ENCODE results near the gene TLCD3B. TPM values are rescaled to one million over a fixed set of nuclear protein-coding genes. Genes with fewer than 3 reads are reported as not detected.
"Not testable (repeated sequence)": the region's sequence is repeated elsewhere in the genome, so short reads cannot be mapped to it uniquely, and the experiment has no call there.

Gene TLCD3B
- total and polyA plus RNA-seq, 12 donors: 0.11 to 10.6 (median 0.72) TPM; not detected in 3

- Histone ChIP-seq H3K9me3 (replicated peaks in 1 of 3) (no peaks in the 10 kb centered on the region), H3K27ac (no peak overlapping the region), H3K4me3 (no peak overlapping the region), H3K4me1 (replicated peaks in 1 of 2) (no peaks in the 10 kb centered on the region), H3K27me3 (no peaks in the 10 kb centered on the region), H3K36me3 (replicated peaks in 1 of 2) (no peaks in the 10 kb centered on the region)
- 16 to 23% (median 21%) methylated on average over 5 of the region's 5 CpGs for WGBS, 4 donors
- DNase-seq: peak in 1 of 7 donors; percentile 30
- no peak for TF ChIP-seq POLR2A (IDR thresholded peaks at IDR 0.05)
- TF ChIP-seq, protein P1, sequence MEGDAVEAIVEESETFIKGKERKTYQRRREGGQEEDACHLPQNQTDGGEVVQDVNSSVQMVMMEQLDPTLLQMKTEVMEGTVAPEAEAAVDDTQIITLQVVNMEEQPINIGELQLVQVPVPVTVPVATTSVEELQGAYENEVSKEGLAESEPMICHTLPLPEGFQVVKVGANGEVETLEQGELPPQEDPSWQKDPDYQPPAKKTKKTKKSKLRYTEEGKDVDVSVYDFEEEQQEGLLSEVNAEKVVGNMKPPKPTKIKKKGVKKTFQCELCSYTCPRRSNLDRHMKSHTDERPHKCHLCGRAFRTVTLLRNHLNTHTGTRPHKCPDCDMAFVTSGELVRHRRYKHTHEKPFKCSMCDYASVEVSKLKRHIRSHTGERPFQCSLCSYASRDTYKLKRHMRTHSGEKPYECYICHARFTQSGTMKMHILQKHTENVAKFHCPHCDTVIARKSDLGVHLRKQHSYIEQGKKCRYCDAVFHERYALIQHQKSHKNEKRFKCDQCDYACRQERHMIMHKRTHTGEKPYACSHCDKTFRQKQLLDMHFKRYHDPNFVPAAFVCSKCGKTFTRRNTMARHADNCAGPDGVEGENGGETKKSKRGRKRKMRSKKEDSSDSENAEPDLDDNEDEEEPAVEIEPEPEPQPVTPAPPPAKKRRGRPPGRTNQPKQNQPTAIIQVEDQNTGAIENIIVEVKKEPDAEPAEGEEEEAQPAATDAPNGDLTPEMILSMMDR (IDR thresholded peaks at IDR 0.05): peak in 5 of 6 experiments; percentile 17 to 57 (median 51)
- intact Hi-C loops (cut with DNase I): no loop called here
Observed at GRCh38 chr16:30041841-30042240, 10.8 kb upstream of the TLCD3B start.

DNA sequence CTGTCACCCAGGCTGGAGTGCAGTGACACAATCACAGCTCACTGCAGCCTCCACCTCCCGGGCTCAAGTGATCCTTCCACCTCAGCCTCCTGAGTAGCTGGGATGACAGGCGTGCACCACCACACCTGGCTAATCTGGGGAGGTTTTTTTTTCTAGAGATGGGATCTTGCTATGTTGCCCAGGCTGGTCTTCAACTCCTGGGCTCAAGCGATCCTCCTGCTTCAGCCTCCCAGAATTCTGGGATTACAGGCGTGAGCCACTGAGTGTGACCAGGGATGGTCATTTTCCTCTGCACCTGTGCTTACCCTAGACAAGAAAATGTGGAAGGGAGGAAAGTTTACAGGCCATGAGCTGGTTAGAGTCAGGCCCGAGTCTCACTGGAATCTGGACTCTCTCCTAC lies 9.6 kb upstream of the TLCD3B start:
- 59 to 83% (median 81%) methylated on average over 5 of the region's 5 CpGs for WGBS, 4 donors
- H3K27ac ChIP-seq; DNase-seq; intact Hi-C loops (cut with DNase I); H3K27me3 ChIP-seq; H3K4me3 ChIP-seq; H3K4me1 ChIP-seq (replicated peaks in 1 of 2); H3K36me3 ChIP-seq (replicated peaks in 1 of 2); H3K9me3 ChIP-seq (replicated peaks in 1 of 3): not testable (repeated sequence)

GRCh38 chr16:30040221-30040620 lies 9.2 kb upstream of the TLCD3B start:
- DNase-seq: no peak
- no peak overlapping the region for H3K27ac ChIP-seq
- no peaks in the 10 kb centered on the region for H3K4me1 ChIP-seq (replicated peaks in 1 of 2)
- no peaks in the 10 kb centered on the region for H3K9me3 ChIP-seq (replicated peaks in 1 of 3)
- WGBS, 4 donors: 59 to 71% (median 63%) methylated on average over 5 of the region's 5 CpGs
- no peaks in the 10 kb centered on the region for H3K36me3 ChIP-seq (replicated peaks in 1 of 2)
- TF ChIP-seq POLR2A (IDR thresholded peaks at IDR 0.05): no peak
- TF ChIP-seq, protein P1 (IDR thresholded peaks at IDR 0.05): no peak
- intact Hi-C loops (cut with DNase I): no loop called here
- H3K27me3 ChIP-seq: no peaks in the 10 kb centered on the region
- H3K4me3 ChIP-seq: no peak overlapping the region

GRCh38 chr16:30033270-30033669 lies 2.2 kb upstream of the TLCD3B start:
- H3K4me1 ChIP-seq (replicated peaks in 1 of 2): peaks cover 0 to 6% of the 10 kb centered on the region in 2 donors
- 63 to 78% (median 70%) methylated on average over 7 of the region's 7 CpGs for whole genome bisulfite sequencing, 4 donors
- no peaks in the 10 kb centered on the region for H3K36me3 ChIP-seq (replicated peaks in 1 of 2)
- no peak overlapping the region for H3K27ac ChIP-seq
- H3K4me3 ChIP-seq: no peak overlapping the region
- intact Hi-C loops (cut with DNase I): no loop called here
- H3K27me3 ChIP-seq: peaks cover 19% of the 10 kb centered on the region
- no peaks in the 10 kb centered on the region for H3K9me3 ChIP-seq (replicated peaks in 1 of 3)
- TF ChIP-seq, protein P1 (IDR thresholded peaks at IDR 0.05): no peak
- no peak for TF ChIP-seq POLR2A (IDR thresholded peaks at IDR 0.05)
- no peak for DNase-seq

GRCh38 chr16:30032083-30032819 lies 1.2 kb upstream of the TLCD3B start:
- 24 to 27% (median 25%) methylated on average over 11 to 12 of the region's 12 CpGs for WGBS, 4 donors
- no peak for TF ChIP-seq POLR2A (IDR thresholded peaks at IDR 0.05)
- TF ChIP-seq, protein P1 (IDR thresholded peaks at IDR 0.05): peak; percentile 41 to 66 (median 58)
- Histone ChIP-seq H3K36me3 (replicated peaks in 1 of 2) (no peaks in the 10 kb centered on the region), H3K27me3 (peaks cover 19% of the 10 kb centered on the region), H3K4me3 (no peak overlapping the region), H3K9me3 (replicated peaks in 1 of 3) (no peaks in the 10 kb centered on the region), H3K4me1 (replicated peaks in 1 of 2) (peaks cover 0 to 6% of the 10 kb centered on the region in 2 donors), H3K27ac (no peak overlapping the region)
- intact Hi-C loops (cut with DNase I): no loop called here
- DNase-seq: peak in 5 of 7 donors; percentile 33 to 84 (median 52)
